HCT116 (cell line): ENCODE data around the gene SNRPD2. TPM values are rescaled to one million over a fixed set of nuclear protein-coding genes. Genes with fewer than 3 reads are reported as not detected.

Experiments used
- ATAC-seq: fragments of 200-7000 bp; cut with Tn5 transposase; 2 replicates; pipeline ENCODE4 v1.9.1; 2020; ENCODE audit warnings: mild to moderate bottlenecking, moderate library complexity
- BruUV-seq: library from RNA; stranded (reverse); fragments of 400-500 nt; replicated peaks from 2 replicates; lab custom pipeline; 2021; lab: Mats Ljungman, UMichigan
- CTCF ChIA-PET: fragments of 300-600 bp; sonication (Branson Sonifier 250); formaldehyde crosslinking; loops from one replicate; lab custom pipeline; 2021; ENCODE audit warnings: antibody characterized with exemption; lab: Charles Lee
- POLR2A ChIA-PET: fragments of 300-600, 350-600 bp; sonication (Branson Sonifier 250); formaldehyde crosslinking; loops from one replicate; lab custom pipeline; 2021; ENCODE audit warnings: antibody characterized with exemption; lab: Charles Lee
- RAD21 ChIA-PET, 2 experiments: fragments of 300-600 bp; sonication (Branson Sonifier 250); formaldehyde crosslinking; loops; one replicate each; lab custom pipeline; 2023; ENCODE audit warnings: low total read pairs in 2 of 2; ENCODE audit not compliant: uncharacterized antibody in 2 of 2, unreplicated experiment in 2 of 2, low non-redundant PET in 1 of 2; lab: Charles Lee
- DNase-seq: peaks from one replicate; pipeline ENCODE4 v3.0.0-alpha.2; 2010; ENCODE audit warnings: low read depth, low spot score
- H2AFZ ChIP-seq: fragments of 200-600 bp; shearing (Covaris generic), sonication (generic); 2 replicates; pipeline ENCODE4 v1.6.1; 2017; ENCODE audit warnings: low read depth, mixed run types, mixed read lengths, antibody characterized with exemption, low read length; ENCODE audit not compliant: poor library complexity, severe bottlenecking
- H3K27ac ChIP-seq: 2 replicates; pipeline ENCODE4 v1.5.1; 2012; ENCODE audit warnings: low read depth, low read length
- H3K27me3 ChIP-seq: fragments of 200-600 bp; sonication (generic); 2 replicates; pipeline ENCODE4 v1.6.1; 2016; ENCODE audit warnings: mixed run types, low read length, mixed read lengths; ENCODE audit not compliant: insufficient read depth
- H3K36me3 ChIP-seq, 2 experiments: fragments of 200-500 bp in 1 of 2; fragments of 200-600 bp in 1 of 2; sonication (Bioruptor generic) in 1 of 2; sonication (generic) in 1 of 2; 2 replicates each; pipeline versions ENCODE4 v1.5.1 to v1.6.1; 2014 to 2016; ENCODE audit warnings: low read length in 2 of 2, inconsistent platforms in 1 of 2, mixed read lengths in 1 of 2, mixed run types in 1 of 2; ENCODE audit not compliant: insufficient read depth in 2 of 2, control insufficient read depth in 1 of 2
- H3K4me1 ChIP-seq, 2 experiments: fragments of 200-600 bp in 1 of 2; sonication (generic) in 1 of 2; 2 replicates each; pipeline versions ENCODE4 v1.5.1 to v1.6.1; 2012 to 2017; ENCODE audit warnings: low read length in 2 of 2, inconsistent platforms in 1 of 2, mild to moderate bottlenecking in 1 of 2, mixed read lengths in 1 of 2, mixed run types in 1 of 2, moderate library complexity in 1 of 2; ENCODE audit not compliant: insufficient read depth in 2 of 2, control insufficient read depth in 1 of 2
- H3K4me2 ChIP-seq: fragments of 200-600 bp; sonication (generic); 2 replicates; pipeline ENCODE4 v1.6.1; 2017; ENCODE audit warnings: mixed run types, low read length, mixed read lengths
- H3K4me3 ChIP-seq, 2 experiments: fragments of 200-600 bp in 1 of 2; sonication (generic) in 1 of 2; replicated peaks in 1 of 2; 2 replicates each; pipeline ENCODE4 v1.5.1; 2011 to 2016; ENCODE audit warnings: low read length in 2 of 2, control low read depth in 1 of 2, low read depth in 1 of 2, mild to moderate bottlenecking in 1 of 2, mixed read lengths in 1 of 2, mixed run types in 1 of 2
- H3K79me2 ChIP-seq: fragments of 200-600 bp; sonication (generic); 2 replicates; pipeline ENCODE4 v1.6.1; 2017; ENCODE audit warnings: mild to moderate bottlenecking, mixed run types, low read length, moderate library complexity, mixed read lengths; ENCODE audit not compliant: insufficient read depth
- H3K9ac ChIP-seq: fragments of 200-600 bp; sonication (generic); 2 replicates; pipeline ENCODE4 v1.6.1; 2016; ENCODE audit warnings: low read length, mixed read lengths
- H3K9me2 ChIP-seq: fragments of 200-600 bp; sonication (generic), shearing (Covaris generic); 2 replicates; pipeline ENCODE4 v1.6.1; 2017; ENCODE audit warnings: mixed run types, mild to moderate bottlenecking, moderate library complexity; ENCODE audit not compliant: insufficient read depth
- H3K9me3 ChIP-seq, 2 experiments: fragments of 200-500 bp in 1 of 2; fragments of 200-600 bp in 1 of 2; sonication (Bioruptor generic) in 1 of 2; sonication (generic) in 1 of 2; 2 replicates each; pipeline ENCODE4 v1.6.1; 2014 to 2017; ENCODE audit warnings: low read length in 2 of 2, mixed read lengths in 2 of 2, inconsistent platforms in 1 of 2, low read depth in 1 of 2, mild to moderate bottlenecking in 1 of 2, mixed run types in 1 of 2, moderate library complexity in 1 of 2; ENCODE audit not compliant: control insufficient read depth in 1 of 2, insufficient read depth in 1 of 2
- H4K20me1 ChIP-seq: fragments of 200-600 bp; sonication (generic), shearing (Covaris generic); 2 replicates; pipeline ENCODE4 v1.6.1; 2017; ENCODE audit warnings: mixed run types, mild to moderate bottlenecking, moderate library complexity; ENCODE audit not compliant: insufficient read depth
- EZH2 ChIP-seq: fragments of 200-600 bp; sonication (generic); IDR thresholded peaks from 2 replicates; pipeline ENCODE4 v1.6.1; 2017; ENCODE audit warnings: antibody characterized with exemption, mixed run types
- EZH2phosphoT487 ChIP-seq: fragments of 200-600 bp; IDR thresholded peaks from 2 replicates; pipeline ENCODE4 v1.6.1; 2018; ENCODE audit warnings: antibody characterized with exemption, borderline replicate concordance
- FOSL1 ChIP-seq: IDR thresholded peaks from 2 replicates; pipeline ENCODE4 v1.6.1; 2012; ENCODE audit warnings: low read depth
- JUND ChIP-seq: IDR thresholded peaks from 2 replicates; pipeline ENCODE4 v1.6.1; 2012
- POLR2A ChIP-seq: IDR thresholded peaks from 2 replicates; pipeline ENCODE4 v1.7.0; 2011; ENCODE audit warnings: borderline replicate concordance; ENCODE audit not compliant: insufficient read depth, insufficient read length; ENCODE audit errors: extremely low read depth
- SP1 ChIP-seq: IDR thresholded peaks from 2 replicates; pipeline ENCODE4 v1.6.1; 2012; ENCODE audit warnings: low read depth
- intact Hi-C: fragments of 100-400 bp; cut with micrococcal nuclease; formaldehyde crosslinking; loops from 2 replicates; pipeline ENCODE4 v1.10.0; 2022
- total RNA-seq: library from RNA; stranded (reverse); gene quantifications from one replicate; pipeline ENCODE4 v1.2.1, GENCODE V29; 2021; ENCODE audit not compliant: unreplicated experiment
- TF ChIP-seq, protein P1 (sequence below): IDR thresholded peaks from 2 replicates; pipeline ENCODE4 v1.6.1; 2012
- TF ChIP-seq, protein P2 (sequence below): IDR thresholded peaks from 2 replicates; pipeline ENCODE4 v1.6.1; 2012

Gene SNRPD2
- total RNA-seq, 1 experiment from 2014 or later: 927 TPM

DNA sequence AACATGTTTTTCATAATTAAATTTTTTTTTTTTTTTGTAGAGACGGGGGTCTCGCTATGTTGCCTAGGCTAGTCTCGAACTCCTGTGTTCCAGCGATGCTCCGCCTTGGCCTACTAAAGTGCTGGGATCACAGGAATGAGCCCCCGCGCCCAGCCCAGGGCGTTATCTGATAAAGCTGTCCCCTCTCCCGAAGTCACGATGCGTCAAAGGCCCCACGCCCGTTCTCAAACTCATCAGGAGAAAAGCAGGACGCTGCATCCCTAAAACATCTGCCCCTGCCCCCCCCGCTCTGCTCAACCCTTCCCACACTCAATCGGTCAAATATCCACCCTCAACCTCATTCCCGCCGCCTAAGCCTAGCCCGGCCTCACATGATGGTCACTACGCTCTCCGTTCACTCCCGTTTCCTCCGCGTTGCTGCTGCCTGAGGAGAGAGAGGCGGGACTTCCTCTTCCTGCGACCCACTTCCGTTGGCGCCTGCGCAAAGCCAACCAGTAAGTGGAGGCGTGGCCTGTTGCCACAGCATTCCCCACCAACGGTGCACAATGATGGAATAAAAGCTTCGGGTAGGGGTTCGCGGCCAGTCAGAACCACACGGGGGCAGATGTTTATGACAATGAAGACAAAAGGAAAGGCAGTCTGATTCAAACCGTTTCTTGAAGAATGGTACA, at the start of gene SNRPD2 (continued):
- TF ChIP-seq, protein P1, sequence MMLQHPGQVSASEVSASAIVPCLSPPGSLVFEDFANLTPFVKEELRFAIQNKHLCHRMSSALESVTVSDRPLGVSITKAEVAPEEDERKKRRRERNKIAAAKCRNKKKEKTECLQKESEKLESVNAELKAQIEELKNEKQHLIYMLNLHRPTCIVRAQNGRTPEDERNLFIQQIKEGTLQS: no peak
- no peak for TF ChIP-seq JUND
- TF ChIP-seq EZH2phosphoT487: no peak
- no peak for TF ChIP-seq EZH2
- no peak for TF ChIP-seq SP1
- no peak for TF ChIP-seq FOSL1
- TF ChIP-seq, protein P2, sequence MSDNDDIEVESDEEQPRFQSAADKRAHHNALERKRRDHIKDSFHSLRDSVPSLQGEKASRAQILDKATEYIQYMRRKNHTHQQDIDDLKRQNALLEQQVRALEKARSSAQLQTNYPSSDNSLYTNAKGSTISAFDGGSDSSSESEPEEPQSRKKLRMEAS: peak; percentile 87

DNA sequence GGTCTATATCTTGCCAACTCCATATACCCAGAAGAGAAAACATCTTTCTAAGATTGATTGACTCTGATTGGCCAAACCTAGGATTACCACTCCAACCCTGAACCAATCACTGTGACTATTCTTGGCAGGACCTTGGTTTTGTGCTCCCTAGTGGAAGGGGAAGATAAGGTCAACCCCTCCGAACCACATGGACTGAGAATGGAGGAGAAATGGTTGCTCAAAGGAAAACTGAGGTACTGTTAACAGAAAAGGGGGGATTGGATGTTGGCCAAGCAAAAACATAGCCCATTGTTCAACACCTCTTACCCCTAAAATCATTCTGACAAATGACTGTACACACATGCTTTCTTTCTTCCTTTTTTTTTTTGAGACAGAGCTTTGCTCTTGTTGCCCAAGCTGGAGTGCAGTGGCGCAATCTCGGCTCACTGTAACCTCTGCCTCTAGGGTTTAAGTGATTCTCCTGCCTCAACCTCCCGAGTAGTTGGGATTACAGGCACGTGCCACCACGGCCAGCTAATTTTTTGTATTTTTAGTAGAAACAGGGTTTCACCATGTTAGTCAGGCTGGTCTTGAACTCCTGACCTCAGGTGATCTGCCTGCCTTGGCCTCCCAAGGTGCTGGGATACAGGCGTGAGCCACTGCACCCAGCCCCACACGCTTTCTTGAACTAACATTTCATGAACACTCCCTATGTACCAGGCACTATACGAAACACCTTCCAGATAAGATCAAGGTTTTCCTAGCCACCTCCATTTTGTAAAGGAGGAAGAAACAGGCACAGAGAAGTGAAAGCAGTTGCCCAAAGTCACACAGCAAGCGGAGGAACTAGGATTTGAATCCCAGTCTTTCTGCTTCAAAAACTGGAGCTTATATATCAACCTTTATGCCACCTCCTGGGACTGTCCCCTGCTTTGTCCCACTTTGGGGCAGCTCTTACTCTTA, 48.0 kb upstream of the SNRPD2 start:
- DNase-seq (peak; percentile 60), ATAC-seq (peak; percentile 78)
- Histone ChIP-seq H3K4me1 (peaks cover 4 to 27% of the 10 kb centered on the region in 2 experiments; a peak in 3 of 4 replicates), H3K9ac (peak overlapping the region; percentile 31; the same call in 1 of the 2 replicates), H2AFZ (peak overlapping the region; percentile 73), H4K20me1 (no peaks in the 10 kb centered on the region), H3K27ac (no peak overlapping the region; the same call in 1 of the 2 replicates), H3K27me3 (no peaks in the 10 kb centered on the region), H3K9me3 (no peaks in the 10 kb centered on the region), H3K36me3 (no peaks in the 10 kb centered on the region), H3K4me2 (peak overlapping the region; percentile 43), H3K4me3 (peak overlapping the region; percentile 19 to 33), H3K79me2 (no peaks in the 10 kb centered on the region), H3K9me2 (no peaks in the 10 kb centered on the region)
- ChIA-PET POLR2A (interaction anchor here (0.6 to 1.3 kb wide), 3 partner anchors 9 to 16 kb away, joined by 3 to 6 read pairs (median 3); partner anchors contain the start of gene FBXO46), RAD21 (no interaction called here), CTCF (interaction anchor here (0.7 to 2.3 kb wide), 3 partner anchors 23 to 46 kb away, joined by 3 to 6 read pairs (median 3); partner anchors contain the start of gene SIX5)
- TSS peak; percentile 97 for BruUV-seq
- intact Hi-C loops: no loop called here
- TF ChIP-seq, protein P2: peak; percentile 39
- peak; percentile 48; the same call in 1 of the 2 replicates for TF ChIP-seq SP1
- no peak for TF ChIP-seq EZH2
- TF ChIP-seq POLR2A: peak; percentile 67
